ENCODE data around the gene GHRH.

GHRH gene

DNA sequence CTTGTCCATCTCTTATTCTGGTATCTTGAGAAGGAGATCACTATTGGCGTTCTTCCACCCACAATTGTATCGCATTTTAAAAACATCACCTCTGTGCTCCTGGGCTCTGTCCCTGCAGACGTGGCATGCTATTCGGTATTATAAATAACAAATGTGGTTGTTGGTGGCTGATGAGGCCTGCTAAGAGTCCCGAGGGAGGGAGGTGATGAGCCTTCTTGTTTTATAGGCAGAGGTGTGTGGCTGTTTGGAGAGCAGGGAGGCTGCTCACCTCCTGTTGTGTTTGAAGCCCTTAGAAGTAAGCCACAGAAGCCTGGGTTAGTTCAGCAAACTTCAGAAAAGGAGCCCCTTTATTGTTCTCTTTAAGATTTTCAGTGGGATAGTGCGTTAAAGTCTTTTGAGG is 43.5 kb upstream of the GHRH start:
- TF ChIP-seq, protein P1, sequence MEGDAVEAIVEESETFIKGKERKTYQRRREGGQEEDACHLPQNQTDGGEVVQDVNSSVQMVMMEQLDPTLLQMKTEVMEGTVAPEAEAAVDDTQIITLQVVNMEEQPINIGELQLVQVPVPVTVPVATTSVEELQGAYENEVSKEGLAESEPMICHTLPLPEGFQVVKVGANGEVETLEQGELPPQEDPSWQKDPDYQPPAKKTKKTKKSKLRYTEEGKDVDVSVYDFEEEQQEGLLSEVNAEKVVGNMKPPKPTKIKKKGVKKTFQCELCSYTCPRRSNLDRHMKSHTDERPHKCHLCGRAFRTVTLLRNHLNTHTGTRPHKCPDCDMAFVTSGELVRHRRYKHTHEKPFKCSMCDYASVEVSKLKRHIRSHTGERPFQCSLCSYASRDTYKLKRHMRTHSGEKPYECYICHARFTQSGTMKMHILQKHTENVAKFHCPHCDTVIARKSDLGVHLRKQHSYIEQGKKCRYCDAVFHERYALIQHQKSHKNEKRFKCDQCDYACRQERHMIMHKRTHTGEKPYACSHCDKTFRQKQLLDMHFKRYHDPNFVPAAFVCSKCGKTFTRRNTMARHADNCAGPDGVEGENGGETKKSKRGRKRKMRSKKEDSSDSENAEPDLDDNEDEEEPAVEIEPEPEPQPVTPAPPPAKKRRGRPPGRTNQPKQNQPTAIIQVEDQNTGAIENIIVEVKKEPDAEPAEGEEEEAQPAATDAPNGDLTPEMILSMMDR (IDR thresholded peaks at IDR 0.05; ENCODE audit: borderline replicate concordance, insufficient read depth, low read depth, low read length), result no peak
- no peak overlapping the region for H3K4me3 ChIP-seq (ENCODE audit: low read depth, low read length)

DNA sequence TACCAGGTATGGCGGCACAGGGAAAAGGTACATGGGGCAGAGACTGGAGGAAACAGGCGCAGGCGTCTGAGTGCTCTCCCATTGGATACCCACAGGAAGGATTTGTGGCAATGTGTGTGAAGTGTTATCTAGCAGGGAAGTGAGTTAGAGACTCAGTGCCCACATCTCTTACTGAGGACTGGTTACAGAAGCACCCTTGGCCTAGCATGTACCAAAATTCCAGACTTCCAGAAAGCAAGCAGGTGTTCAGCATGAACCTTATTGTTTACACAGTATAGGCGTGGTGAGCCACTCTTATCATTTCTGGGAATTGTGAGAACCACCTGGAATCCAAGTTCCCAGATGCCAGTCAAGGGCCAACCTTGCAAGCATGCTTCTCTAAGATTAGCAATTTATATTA is 42.0 kb upstream of the GHRH start:
- no peak overlapping the region for H3K4me3 ChIP-seq (ENCODE audit: low read depth, low read length)
- TF ChIP-seq, protein P1 (IDR thresholded peaks at IDR 0.05; ENCODE audit: borderline replicate concordance, insufficient read depth, low read depth, low read length), result no peak

DNA sequence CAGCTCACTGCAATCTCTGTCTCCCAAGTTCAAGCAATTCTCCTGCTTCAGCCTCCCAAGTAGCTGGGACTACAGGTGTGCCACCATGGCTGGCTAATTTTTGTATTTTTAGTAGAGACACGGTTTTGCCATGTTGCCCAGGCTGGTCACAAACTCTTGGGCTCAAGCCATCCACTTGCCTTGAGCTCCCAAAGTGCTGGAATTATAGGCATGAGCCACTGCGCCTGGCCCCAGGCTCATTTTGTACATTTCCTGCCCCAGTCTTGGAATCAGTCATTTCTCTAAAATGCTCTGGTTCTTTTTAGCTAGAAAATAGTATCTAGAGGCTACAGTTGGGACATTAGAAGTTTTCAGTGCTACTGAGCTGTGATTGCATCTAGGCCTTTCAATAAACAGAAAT is 41.4 kb upstream of the GHRH start:
- TF ChIP-seq, protein P1 (IDR thresholded peaks at IDR 0.05; ENCODE audit: borderline replicate concordance, insufficient read depth, low read depth, low read length), result no peak
- no peak overlapping the region for H3K4me3 ChIP-seq (ENCODE audit: low read depth, low read length)

DNA sequence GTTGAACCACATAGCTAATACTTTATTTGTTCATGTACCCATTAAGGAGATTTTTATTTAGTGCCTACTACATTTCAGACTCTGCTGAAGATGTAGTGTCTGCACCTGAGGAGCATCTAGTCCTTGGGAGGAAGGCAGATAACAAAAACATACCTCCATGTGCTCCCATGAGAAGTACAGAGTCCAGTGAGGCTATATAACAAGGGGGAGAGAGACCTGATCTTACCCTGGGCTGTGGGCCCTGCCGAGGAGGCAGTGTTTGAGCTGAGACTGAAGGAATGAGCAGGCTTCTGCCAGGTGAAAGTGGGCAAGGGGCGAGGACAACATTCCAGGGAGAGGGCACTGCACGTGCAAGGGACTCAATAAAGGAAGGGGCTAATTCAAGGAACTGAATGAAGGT is 39.9 kb upstream of the GHRH start:
- TF ChIP-seq, protein P1 (IDR thresholded peaks at IDR 0.05; ENCODE audit: borderline replicate concordance, insufficient read depth, low read depth, low read length), result no peak
- H3K4me3 ChIP-seq (ENCODE audit: low read depth, low read length), result no peak overlapping the region

DNA sequence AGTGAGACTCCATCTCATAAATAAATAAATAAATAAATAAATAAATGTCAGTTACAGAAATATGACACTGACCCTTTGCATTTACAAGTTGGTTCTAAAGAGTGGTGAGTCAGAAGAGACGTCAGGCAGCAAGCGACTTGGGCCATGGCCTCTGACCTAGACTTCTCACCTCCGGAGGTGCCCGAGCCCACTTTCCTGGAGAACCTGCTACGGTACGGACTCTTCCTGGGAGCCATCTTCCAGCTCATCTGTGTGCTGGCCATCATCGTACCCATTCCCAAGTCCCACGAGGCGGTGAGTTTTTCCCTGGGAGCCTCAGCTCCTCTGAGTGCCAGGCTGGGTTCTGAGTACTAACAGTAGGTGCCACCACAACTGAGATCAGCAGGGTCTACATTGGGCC is 39.5 kb upstream of the GHRH start:
- H3K4me3 ChIP-seq (ENCODE audit: low read depth, low read length), result no peak overlapping the region
- TF ChIP-seq, protein P1 (IDR thresholded peaks at IDR 0.05; ENCODE audit: borderline replicate concordance, insufficient read depth, low read depth, low read length), result no peak

DNA sequence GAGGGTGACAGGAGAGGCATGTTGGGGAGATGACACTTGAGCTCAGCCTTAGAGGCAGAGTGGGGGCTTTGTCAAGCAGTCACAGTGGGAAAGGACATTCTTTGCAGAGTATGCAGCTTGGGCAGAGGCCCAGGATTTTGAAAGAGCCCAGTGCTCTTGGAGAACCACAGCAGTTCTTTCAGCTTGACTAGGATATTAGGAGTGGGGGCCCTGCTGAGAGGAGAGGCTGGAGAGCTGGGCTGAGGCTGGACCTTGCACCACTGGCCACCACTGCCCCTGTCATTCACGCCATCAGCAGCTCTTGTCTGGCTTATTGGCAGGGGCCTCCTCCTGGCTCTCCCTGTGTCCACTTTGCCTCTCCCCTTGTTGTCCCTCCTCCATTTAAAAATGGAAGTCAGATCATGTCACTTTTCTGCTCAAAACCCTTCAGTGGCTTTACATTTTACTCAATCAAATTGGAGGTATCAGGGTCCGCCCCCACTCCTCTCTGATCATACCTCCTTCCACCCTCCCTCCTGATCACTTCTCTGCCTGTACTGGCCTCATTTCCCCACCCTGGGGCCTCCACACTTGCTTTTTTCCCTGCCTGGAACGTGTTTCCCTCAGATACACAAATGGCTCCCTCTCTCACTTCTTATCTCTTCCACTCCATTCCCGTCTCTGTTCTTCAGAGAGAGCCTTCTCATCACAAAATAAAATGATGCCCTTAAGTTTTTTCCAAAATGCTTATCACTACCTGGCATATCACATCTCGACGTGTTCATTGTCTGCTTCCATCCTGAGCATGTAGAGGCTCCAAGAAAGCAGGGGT is 38.3 kb upstream of the GHRH start:
- TF ChIP-seq, protein P1 (IDR thresholded peaks at IDR 0.05; ENCODE audit: borderline replicate concordance, insufficient read depth, low read depth, low read length), result no peak
- H3K4me3 ChIP-seq (ENCODE audit: low read depth, low read length), result no peak overlapping the region
